Inflammatory macrophage treated with lipopolysaccharide for 4 hours (primary cell): ENCODE measurements around the gene MSL1.

Source experiments
- DNase-seq: peaks from one replicate; pipeline ENCODE4 v3.0.0-alpha.2; 2020

MSL1 gene

GRCh38 chr17:40121181-40122135 lies at the start of gene MSL1:
MSL1 (plus strand) TSS chr17:40121971; CDS start chr17:40122613, 642 bp downstream.
- DNase-seq = peak; percentile 78

- no peak for DNase-seq
These were observed 49.6 kb upstream of the MSL1 start for GRCh38 chr17:40072040-40072734.

GRCh38 chr17:40072735-40073346 lies 48.9 kb upstream of the MSL1 start:
- DNase-seq = no peak

GRCh38 chr17:40073454-40074174 lies 48.2 kb upstream of the MSL1 start:
- no peak for DNase-seq

- DNase-seq = no peak
These were observed 47.6 kb upstream of the MSL1 start for GRCh38 chr17:40074175-40074512.

GRCh38 chr17:40074871-40075200 lies 46.9 kb upstream of the MSL1 start:
- no peak for DNase-seq

- DNase-seq = peak; percentile 63
These were observed 46.4 kb upstream of the MSL1 start for GRCh38 chr17:40075201-40075941.

GRCh38 chr17:40075942-40076498 lies 45.8 kb upstream of the MSL1 start:
- no peak for DNase-seq

- DNase-seq = no peak
These were observed 45.2 kb upstream of the MSL1 start for GRCh38 chr17:40076591-40076990.

- no peak for DNase-seq
These were observed 42.2 kb upstream of the MSL1 start for GRCh38 chr17:40079545-40079944.

GRCh38 chr17:40084477-40084876 lies 37.3 kb upstream of the MSL1 start:
- DNase-seq = no peak

GRCh38 chr17:40086150-40087044 lies 35.4 kb upstream of the MSL1 start:
- DNase-seq = no peak

GRCh38 chr17:40087049-40087794 lies 34.5 kb upstream of the MSL1 start:
- no peak for DNase-seq

- no peak for DNase-seq
These were observed 33.7 kb upstream of the MSL1 start for GRCh38 chr17:40087903-40088718.

- DNase-seq = no peak
These were observed 32.5 kb upstream of the MSL1 start for GRCh38 chr17:40089077-40089895.

- DNase-seq = no peak
These were observed 31.3 kb upstream of the MSL1 start for GRCh38 chr17:40090237-40091119.

GRCh38 chr17:40091691-40092397 lies 29.9 kb upstream of the MSL1 start:
- no peak for DNase-seq
